Loucy (cell line): Measurements from ENCODE around the gene RBM26.

Source experiments
- CTCF ChIP-seq: fragments of 200-600 bp; sonication (generic); conservative IDR thresholded peaks from 2 replicates; pipeline ENCODE4 v1.5.1; 2014; ENCODE audit warnings: mild to moderate bottlenecking, antibody characterized with exemption, low read length
- EZH2phosphoT487 ChIP-seq: fragments of 200-600 bp; IDR thresholded peaks from 2 replicates; pipeline ENCODE4 v1.6.1; 2018; ENCODE audit warnings: antibody characterized with exemption, mild to moderate bottlenecking, moderate library complexity, borderline replicate concordance

DNA sequence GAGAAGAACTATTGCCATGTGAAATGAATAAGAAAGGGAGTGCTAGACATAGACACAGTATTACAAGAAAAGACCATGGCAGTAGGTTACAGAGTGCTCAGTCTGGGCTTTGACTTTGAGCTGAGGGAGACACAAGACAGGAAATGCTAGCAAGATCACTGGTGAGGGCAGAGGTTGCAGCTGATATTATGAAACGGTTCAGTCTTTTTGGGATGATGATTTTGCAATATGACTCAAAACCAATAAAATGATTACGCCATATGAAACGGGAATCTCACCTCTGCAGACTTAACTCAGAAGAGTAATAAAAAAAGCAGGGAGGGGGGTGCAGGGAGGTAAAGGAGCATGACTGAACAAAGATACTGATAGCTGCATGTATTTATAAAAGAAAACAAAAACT is 123.1 kb downstream of the RBM26 start:
- no peak for TF ChIP-seq CTCF
- TF ChIP-seq EZH2phosphoT487 = no peak
